Muscle layer of duodenum (tissue), 2 donors: Measurements from ENCODE around the gene UBR1.

ENCODE experiments used
- H3K27ac ChIP-seq: one replicate; pipeline ENCODE4 v1.7.0; 2013; ENCODE audit warnings: mild to moderate bottlenecking, low read length
- H3K27me3 ChIP-seq: one replicate; pipeline ENCODE4 v1.7.0; 2013; ENCODE audit warnings: low read depth, mild to moderate bottlenecking, control low read depth, low read length
- H3K36me3 ChIP-seq, 2 donors: one replicate each; pipeline ENCODE4 v1.7.0; 2013; ENCODE audit warnings: low read length in 2 of 2, control low read depth in 1 of 2, mild to moderate bottlenecking in 1 of 2; ENCODE audit not compliant: insufficient read depth in 2 of 2, control insufficient read depth in 1 of 2
- H3K4me1 ChIP-seq, 2 donors: one replicate each; pipeline ENCODE4 v1.7.0; 2013; ENCODE audit warnings: low read length in 2 of 2, mild to moderate bottlenecking in 2 of 2, control low read depth in 1 of 2, moderate library complexity in 1 of 2; ENCODE audit not compliant: insufficient read depth in 2 of 2, control insufficient read depth in 1 of 2
- H3K4me3 ChIP-seq, 2 donors: one replicate each; pipeline ENCODE4 v1.7.0; 2013; ENCODE audit warnings: low read length in 2 of 2, low read depth in 1 of 2, mild to moderate bottlenecking in 1 of 2
- H3K9me3 ChIP-seq, 2 donors: one replicate each; pipeline ENCODE4 v1.7.0; 2013; ENCODE audit warnings: low read length in 2 of 2, control low read depth in 1 of 2, mild to moderate bottlenecking in 1 of 2; ENCODE audit not compliant: control insufficient read depth in 1 of 2
- donor health status: healthy.

The UBR1 gene

DNA sequence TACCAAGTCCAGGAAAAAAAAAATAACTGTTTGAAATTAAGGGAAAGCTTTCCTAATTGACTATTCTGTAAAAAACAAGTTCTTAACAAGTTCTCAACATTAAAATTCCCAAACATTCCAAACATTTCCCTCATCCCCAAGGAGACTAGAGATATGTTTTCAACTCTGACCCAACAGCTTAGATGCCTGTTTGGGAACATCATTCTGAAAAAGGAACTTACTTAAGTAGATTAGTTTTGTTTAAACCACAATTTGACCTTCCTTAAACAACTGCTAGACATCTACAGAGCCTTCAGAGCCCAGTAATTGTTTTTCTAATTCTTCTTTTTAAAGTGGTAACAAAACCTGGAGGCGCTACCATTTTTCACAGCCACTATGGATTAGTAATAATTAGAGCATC, 12.8 kb downstream of the UBR1 start:
- no peaks in the 10 kb centered on the region for H3K27me3 ChIP-seq
- no peak overlapping the region for H3K4me3 ChIP-seq
- no peaks in the 10 kb centered on the region for H3K9me3 ChIP-seq
- H3K4me1 ChIP-seq, result peaks cover 0 to 9% of the 10 kb centered on the region in 2 donors
- H3K27ac ChIP-seq, result no peak overlapping the region
- H3K36me3 ChIP-seq, result peaks cover 3 to 7% of the 10 kb centered on the region in 2 donors

DNA sequence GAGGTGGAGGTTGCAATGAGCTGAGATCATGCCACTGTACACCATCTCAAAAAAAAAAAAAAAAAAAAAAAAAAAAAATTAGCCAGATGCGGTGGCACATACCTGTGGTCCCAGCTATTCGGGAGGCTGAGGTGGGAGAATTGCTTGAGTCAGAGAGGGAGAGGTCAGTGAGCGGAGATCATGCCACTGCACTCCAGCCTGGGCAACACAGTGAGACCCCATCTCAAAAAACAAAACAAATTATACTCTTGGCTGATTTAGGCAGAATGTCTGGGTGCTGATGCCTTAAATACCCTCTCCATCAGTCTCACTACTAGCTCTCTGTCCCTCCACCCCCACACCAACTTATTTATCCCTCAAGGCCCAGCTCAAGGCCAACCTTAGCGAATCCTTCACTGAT, 14.0 kb downstream of the UBR1 start:
- H3K36me3 ChIP-seq, result no peaks in the 10 kb centered on the region
- H3K27me3 ChIP-seq, result no peaks in the 10 kb centered on the region
- H3K9me3 ChIP-seq, result no peaks in the 10 kb centered on the region
- no peak overlapping the region for H3K27ac ChIP-seq
- no peak overlapping the region for H3K4me3 ChIP-seq
- peaks cover 0 to 10% of the 10 kb centered on the region in 2 donors for H3K4me1 ChIP-seq

DNA sequence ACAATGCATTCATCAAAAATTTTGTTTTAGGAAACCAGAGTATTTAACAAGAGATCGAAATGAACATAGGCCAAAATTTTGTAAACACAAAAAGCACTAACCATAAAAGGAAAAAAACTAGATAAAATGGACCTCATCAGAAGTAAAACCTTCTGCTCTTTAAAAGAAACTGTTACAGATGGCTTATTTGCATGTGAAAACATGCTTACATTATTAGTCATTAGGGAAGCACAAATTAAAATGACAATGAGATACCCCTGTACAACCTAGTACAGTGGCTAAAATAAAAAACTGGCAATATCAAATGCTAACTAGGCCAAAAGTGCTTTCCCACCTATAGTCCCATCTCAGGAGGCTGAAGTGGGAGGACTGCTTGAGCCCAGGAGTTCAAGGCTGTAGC, 19.3 kb downstream of the UBR1 start:
- Histone ChIP-seq H3K36me3 (peaks cover 6 to 21% of the 10 kb centered on the region in 2 donors), H3K27me3 (no peaks in the 10 kb centered on the region), H3K9me3 (no peaks in the 10 kb centered on the region), H3K4me3 (no peak overlapping the region), H3K27ac (no peak overlapping the region), H3K4me1 (peaks cover 4 to 14% of the 10 kb centered on the region in 2 donors)

DNA sequence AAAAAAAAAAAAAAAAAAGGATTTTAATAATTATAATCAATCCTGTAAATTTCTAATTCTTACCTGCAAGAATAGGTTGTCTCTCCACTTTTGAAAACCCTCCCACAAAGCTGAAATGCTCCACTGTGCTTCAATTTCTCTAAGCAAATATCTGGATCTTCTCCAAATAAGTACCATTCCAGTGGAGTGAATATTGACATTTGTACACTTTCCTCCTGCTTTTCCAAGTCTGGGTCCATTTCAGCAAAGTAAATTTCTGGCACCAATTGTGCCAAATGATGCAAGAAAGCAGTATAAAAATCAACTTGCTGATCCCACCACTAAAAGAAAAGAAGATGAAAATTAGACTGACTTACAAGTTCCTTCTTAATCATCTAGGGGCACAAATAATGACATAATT, 19.9 kb downstream of the UBR1 start:
- Histone ChIP-seq H3K9me3 (no peaks in the 10 kb centered on the region), H3K4me3 (no peak overlapping the region), H3K4me1 (peaks cover 4 to 14% of the 10 kb centered on the region in 2 donors), H3K36me3 (peaks cover 12 to 21% of the 10 kb centered on the region in 2 donors), H3K27me3 (no peaks in the 10 kb centered on the region), H3K27ac (no peak overlapping the region)

DNA sequence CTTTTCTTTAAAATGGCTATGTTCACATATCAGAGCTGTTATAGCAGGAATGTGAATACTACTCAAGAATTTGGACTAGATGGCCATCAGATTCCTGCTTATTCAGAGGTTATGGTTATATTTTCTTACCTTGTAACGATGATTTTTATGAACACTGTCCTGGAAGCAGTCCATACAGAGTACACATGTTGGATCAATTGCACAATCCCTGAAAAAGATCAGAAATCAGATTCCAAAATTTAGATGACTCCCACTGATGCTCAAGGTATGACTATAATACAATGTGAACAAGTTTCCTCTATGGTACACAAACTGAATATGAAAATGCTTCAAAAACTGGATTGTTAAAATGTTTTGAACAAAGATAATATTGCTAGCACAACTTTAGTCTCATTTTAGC, 23.3 kb downstream of the UBR1 start:
- H3K27ac ChIP-seq, result no peak overlapping the region
- peaks cover 19 to 26% of the 10 kb centered on the region in 2 donors for H3K36me3 ChIP-seq
- H3K4me1 ChIP-seq, result peaks cover 4 to 9% of the 10 kb centered on the region in 2 donors
- H3K9me3 ChIP-seq, result no peaks in the 10 kb centered on the region
- no peak overlapping the region for H3K4me3 ChIP-seq
- H3K27me3 ChIP-seq, result no peaks in the 10 kb centered on the region

DNA sequence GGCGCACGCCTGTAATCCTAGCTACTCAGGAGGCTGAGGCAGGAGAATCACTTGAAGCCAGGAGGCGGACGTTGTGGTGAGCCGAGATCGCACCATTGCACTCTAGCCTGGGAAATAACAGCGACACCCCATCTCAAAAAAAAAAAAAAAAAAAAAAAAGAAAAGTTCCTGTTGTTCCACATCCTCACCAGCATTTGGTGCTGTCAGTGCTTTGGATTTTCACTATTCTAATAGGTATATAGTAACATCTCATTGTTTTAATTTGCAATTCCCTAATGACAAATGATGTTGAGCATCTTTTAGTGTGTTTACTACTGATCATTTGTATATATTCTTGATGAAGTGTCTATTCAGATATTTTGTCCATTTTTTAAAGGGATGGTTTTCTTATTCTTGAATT, 24.6 kb downstream of the UBR1 start:
- H3K9me3 ChIP-seq, result no peaks in the 10 kb centered on the region
- no peak overlapping the region for H3K27ac ChIP-seq
- H3K36me3 ChIP-seq, result peaks cover 19 to 26% of the 10 kb centered on the region in 2 donors
- H3K27me3 ChIP-seq, result no peaks in the 10 kb centered on the region
- no peak overlapping the region for H3K4me3 ChIP-seq
- H3K4me1 ChIP-seq, result peaks cover 4 to 5% of the 10 kb centered on the region in 2 donors

DNA sequence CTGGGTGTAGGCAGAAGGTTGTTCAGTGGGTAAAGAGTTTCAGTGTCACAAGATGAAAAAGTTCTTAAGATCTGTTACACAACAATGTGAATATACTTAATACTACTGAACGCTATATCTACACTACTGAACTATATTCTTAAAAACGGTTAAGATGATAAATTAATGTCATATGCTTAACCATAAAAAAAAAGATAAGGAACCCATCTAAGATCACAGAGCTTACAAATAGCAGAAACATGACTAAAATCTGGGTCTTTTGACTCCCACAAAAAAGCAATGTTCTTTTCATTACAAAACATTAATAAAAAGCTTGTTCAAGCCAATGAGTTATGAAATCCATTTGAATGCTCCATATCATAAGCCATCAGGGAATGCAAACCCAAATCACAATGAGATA, 34.4 kb downstream of the UBR1 start:
- H3K27me3 ChIP-seq, result no peaks in the 10 kb centered on the region
- H3K4me1 ChIP-seq, result no peaks in the 10 kb centered on the region
- peaks cover 39 to 59% of the 10 kb centered on the region in 2 donors for H3K36me3 ChIP-seq
- no peak overlapping the region for H3K27ac ChIP-seq
- H3K4me3 ChIP-seq, result no peak overlapping the region
- H3K9me3 ChIP-seq, result no peaks in the 10 kb centered on the region

DNA sequence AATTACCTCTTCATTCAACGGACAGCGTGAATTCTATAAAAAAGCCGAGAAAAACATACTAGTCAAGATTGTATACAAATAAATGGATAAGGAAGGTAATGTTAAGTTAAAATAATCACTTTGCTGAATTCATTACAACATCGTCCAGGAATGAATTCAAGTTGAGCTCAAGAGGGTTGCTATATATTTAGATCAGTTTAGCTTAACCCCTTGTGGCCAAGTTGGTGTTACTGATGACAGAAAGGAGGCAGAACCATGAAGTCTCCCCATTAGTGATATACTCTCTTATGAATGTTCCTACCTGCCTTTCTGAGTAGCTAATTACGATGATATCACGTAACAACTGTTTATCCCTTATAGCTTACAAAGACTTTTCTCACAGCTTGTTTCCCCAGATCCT, 34.9 kb downstream of the UBR1 start:
- H3K36me3 ChIP-seq, result peaks cover 39 to 60% of the 10 kb centered on the region in 2 donors

DNA sequence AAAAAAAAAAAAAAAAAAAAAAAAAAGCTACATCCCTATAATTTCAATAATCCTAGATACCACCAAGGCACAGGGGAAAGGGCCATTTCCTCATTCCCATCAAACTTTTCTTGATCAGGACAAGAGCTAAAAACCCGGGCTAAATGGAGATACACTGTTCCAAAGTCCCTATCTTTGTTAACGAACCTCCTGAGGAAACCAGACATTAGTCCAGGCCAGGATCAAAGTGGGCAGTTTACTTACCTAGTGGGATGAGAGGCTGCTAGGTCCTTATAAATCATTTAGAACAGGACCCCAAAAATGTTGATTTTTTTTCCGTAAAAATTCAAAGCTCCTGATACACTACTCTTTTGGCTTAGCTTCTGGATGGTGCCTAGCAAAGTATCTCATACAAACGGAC, 35.6 kb downstream of the UBR1 start:
- H3K36me3 ChIP-seq, result peaks cover 39 to 63% of the 10 kb centered on the region in 2 donors
- no peaks in the 10 kb centered on the region for H3K4me1 ChIP-seq
- no peaks in the 10 kb centered on the region for H3K27me3 ChIP-seq
- no peak overlapping the region for H3K4me3 ChIP-seq
- H3K9me3 ChIP-seq, result no peaks in the 10 kb centered on the region
- H3K27ac ChIP-seq, result no peak overlapping the region

More for the DNA sequence above, 34.9 kb downstream of the UBR1 start:
- H3K9me3 ChIP-seq, result no peaks in the 10 kb centered on the region
- no peaks in the 10 kb centered on the region for H3K27me3 ChIP-seq
- no peak overlapping the region for H3K4me3 ChIP-seq
- H3K4me1 ChIP-seq, result no peaks in the 10 kb centered on the region
- H3K27ac ChIP-seq, result no peak overlapping the region

DNA sequence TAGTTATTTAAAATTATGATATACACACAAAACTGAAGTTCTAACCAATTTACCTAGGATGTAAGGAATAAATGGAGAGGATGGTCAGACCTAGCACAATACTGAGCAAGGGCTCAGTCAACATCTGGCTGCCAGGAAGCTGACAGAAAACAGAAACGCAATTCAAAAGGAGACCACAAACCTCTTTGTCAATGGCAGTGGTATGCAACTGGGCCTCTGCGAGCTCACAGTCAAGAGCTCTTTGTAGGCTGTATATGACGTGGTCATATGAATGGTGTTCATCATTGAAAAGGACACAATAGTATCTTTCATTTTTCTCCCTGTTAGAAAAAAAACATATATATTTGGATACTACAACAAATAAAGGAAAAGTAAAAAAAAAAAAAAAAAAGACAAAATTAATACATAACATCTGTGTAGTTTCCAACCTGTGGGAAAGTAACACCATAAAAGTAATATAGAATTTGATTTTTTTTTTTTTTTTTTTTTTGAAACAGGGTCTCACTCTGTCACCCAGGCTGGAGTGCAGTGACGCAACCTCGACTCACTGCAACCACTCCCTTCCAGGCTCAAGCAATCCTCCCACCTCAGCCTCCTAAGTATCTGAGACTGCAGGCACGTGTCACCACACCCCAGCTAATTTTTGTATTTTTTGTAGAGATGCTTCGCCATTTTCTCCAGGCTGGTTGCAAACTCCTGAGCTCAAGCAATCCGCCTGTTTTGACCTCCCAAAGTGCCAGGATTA, 37.9 kb downstream of the UBR1 start:
- H3K27me3 ChIP-seq, result no peaks in the 10 kb centered on the region
- no peaks in the 10 kb centered on the region for H3K4me1 ChIP-seq
- no peaks in the 10 kb centered on the region for H3K9me3 ChIP-seq
- no peak overlapping the region for H3K27ac ChIP-seq
- H3K36me3 ChIP-seq, result peaks cover 34 to 53% of the 10 kb centered on the region in 2 donors
- no peak overlapping the region for H3K4me3 ChIP-seq

DNA sequence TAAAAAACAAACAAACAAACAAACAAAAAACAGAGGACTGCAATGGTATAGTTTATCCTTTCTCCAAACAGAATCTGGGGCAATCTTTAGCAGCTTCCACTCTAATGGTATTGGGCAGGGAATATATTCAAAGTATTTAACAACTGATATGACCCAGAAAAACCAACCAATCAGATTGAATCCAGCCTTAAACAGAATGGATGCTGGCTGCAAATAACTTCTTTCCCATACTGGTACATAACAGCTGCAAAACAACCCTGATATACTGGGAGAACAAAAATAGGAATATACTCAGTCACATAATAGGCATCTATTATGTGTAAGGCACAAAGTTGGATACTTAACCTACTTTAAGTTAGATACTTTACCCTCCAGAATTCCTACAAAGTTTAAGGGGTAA, 49.1 kb downstream of the UBR1 start:
- Histone ChIP-seq H3K9me3 (no peaks in the 10 kb centered on the region), H3K4me1 (no peaks in the 10 kb centered on the region), H3K27ac (no peak overlapping the region), H3K27me3 (no peaks in the 10 kb centered on the region), H3K36me3 (peaks cover 66 to 82% of the 10 kb centered on the region in 2 donors), H3K4me3 (no peak overlapping the region)

DNA sequence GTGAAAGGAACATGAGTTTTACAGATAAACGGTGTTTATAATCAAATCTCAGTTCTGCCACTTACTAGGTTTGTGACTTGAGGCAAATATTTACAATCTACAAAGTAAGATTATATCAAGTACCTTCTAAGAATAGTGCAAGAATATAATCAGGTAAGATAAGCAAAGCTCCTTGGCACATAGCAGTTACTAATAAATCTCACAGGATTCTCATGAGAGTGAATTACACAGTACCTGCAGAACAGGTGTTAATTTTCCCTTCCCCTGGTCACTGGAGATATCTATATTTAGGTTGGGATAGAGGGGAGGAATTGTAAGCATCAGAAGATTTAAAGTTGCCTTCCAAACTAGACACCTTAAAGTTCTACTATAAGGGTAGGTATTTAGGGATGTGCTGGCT, 53.0 kb downstream of the UBR1 start:
- Histone ChIP-seq H3K4me3 (no peak overlapping the region), H3K4me1 (no peaks in the 10 kb centered on the region), H3K27me3 (no peaks in the 10 kb centered on the region), H3K36me3 (peaks cover 48 to 72% of the 10 kb centered on the region in 2 donors), H3K9me3 (no peaks in the 10 kb centered on the region), H3K27ac (no peak overlapping the region)
